ENCODE measurements around the gene CLIP2.

CLIP2 gene

DNA sequence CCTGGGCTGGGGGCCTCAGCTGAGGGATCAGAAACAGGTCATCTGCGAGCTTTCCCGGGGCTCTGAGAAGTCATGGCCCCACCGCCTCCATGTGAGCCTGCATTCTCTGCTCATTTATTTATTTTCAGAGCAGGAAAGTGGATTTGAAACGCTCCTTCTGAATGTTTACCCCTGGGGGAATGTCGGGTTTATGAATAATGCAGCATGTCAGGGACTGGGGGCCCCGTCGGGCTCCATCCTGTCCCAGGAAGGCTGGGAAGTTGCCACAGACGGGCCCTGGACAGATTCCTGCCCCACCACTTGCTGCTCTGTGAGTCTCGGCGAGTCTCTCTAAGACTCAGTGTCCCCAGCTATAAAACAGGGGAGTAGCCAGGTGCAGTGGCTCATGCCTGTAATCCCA lies 152.6 kb downstream of the CLIP2 start:
- DNase-seq (ENCODE audit: insufficient read length, low spot score) = no peak
- TF ChIP-seq CTCF (IDR thresholded peaks at IDR 0.05; ENCODE audit: insufficient read depth, missing control alignments) = no peak
- FAIRE-seq = no peak

DNA sequence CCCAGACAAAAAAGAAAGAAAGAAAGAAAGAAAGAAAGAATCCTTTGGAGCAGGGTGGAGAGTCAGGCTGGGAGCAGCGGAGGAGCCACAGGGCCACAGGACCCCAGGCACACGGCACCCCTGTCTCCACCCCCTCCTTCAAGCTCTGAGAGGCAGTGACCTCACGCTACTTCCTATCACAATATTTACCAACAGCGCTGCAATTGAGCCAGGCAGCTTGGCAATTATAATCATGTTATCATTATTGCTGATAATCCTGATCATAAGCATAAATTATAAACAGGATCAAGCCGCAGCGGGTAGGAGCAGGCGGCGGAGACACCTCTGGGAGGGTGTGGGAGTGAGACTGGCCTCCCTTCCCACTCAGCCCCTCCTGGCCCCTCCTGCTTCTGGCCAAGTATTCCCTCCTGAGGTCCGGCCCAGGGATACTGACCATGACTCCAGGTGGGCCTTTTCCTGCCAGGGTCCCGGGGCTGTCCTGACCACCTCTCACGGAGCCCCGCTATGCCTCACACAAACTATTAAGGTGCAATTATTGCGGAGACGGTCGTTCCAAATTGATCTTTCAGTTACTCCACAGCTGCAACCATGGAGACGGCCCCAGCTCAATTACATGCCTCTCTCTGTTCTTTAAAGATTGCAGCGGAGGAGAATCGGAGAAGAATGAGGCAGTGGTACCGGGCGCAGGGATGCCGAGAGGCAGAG lies 154.5 kb downstream of the CLIP2 start:
- TF ChIP-seq CTCF (IDR thresholded peaks at IDR 0.05; ENCODE audit: insufficient read depth, missing control alignments) = no peak
- FAIRE-seq (no peak), DNase-seq (ENCODE audit: insufficient read length, low spot score) (no peak)

DNA sequence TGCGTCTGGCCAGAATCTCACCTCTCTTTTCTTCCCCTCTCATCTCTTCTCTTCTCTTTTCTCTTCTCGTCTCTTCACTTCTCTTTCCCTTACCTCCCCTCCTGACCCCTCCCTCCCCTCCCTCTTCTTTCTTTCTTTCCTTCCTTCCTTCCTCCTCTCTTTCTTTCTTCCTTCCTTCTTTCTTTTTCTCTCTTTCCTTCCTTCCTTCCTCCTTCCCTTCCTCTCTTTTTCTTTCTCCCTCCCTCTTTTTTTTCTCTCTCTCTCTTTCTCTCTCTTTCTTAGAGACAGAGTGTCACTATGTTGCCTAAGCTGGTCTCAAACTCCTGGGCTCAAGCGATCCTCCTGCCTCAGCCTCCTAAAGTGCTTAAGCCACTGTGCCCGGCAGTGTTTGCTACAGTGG lies 159.9 kb downstream of the CLIP2 start:
- DNase-seq (ENCODE audit: insufficient read length, low spot score) (no peak), FAIRE-seq (no peak)
- TF ChIP-seq CTCF (IDR thresholded peaks at IDR 0.05; ENCODE audit: insufficient read depth, missing control alignments) = no peak

DNA sequence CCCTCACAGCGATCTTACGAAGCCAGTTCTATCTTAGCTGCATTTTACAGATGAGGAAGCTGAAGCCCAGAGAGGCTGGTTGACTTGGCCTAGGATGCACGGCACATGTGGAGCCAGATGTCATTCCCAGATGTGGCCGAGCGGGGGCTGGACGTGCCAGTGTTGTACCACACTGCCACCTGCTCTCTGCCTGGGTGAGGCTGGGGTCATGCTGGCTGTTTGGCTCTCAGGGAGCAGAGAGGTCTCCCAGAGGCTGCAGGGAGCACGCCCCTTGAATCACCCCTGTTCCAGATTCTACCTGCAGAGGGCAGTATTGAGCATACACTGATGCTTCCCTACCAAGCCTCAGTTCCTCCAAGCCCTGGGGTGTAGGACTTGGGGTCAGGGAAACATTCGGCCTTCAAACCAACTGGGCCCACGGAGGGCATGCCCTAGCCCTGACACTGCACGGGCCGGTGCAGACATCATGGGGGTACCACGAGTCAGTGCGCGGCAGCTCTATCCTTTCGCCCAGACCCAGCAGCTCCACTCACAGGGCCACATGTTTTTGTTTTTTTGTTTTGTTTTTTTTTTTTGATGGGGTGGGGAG lies 160.7 kb downstream of the CLIP2 start:
- peak; percentile 71 for TF ChIP-seq CTCF (IDR thresholded peaks at IDR 0.05; ENCODE audit: insufficient read depth, missing control alignments)
- FAIRE-seq (no peak), DNase-seq (ENCODE audit: insufficient read length, low spot score) (peak; percentile 77)

GRCh38 chr7:74452748-74453321 lies 163.6 kb downstream of the CLIP2 start:
- FAIRE-seq = no peak
- no peak for DNase-seq (ENCODE audit: insufficient read length, low spot score)
- TF ChIP-seq CTCF (IDR thresholded peaks at IDR 0.05; ENCODE audit: insufficient read depth, missing control alignments) = no peak

- DNase-seq (ENCODE audit: insufficient read length, low spot score) = peak; percentile 97
- TF ChIP-seq CTCF (IDR thresholded peaks at IDR 0.05; ENCODE audit: insufficient read depth, missing control alignments) = no peak
- FAIRE-seq = no peak
These were observed 164.3 kb downstream of the CLIP2 start, which contains the start of gene GTF2IRD1 for GRCh38 chr7:74453322-74454011. Gene GTF2IRD1, plus strand, starts transcription at chr7:74453906. Its CDS starts 54,175 bp downstream, at chr7:74508081.

All from D721Med (cell line).